K562 (cell line): ENCODE results near the gene DLGAP1. TPM values are rescaled to one million over a fixed set of nuclear protein-coding genes. Genes with fewer than 3 reads are reported as not detected.

Experiments used
- ATAC-seq: fragments of 200-7000 bp; cut with Tn5 transposase; 3 replicates; pipeline ENCODE4 v1.9.1; 2020; ENCODE audit warnings: moderate library complexity
- BruUV-seq: library from RNA; stranded (reverse); fragments of 400-500 nt; replicated peaks from 2 replicates; lab custom pipeline; 2021; lab: Mats Ljungman, UMichigan
- CTCF ChIA-PET: fragments of 300-600 bp; formaldehyde crosslinking; extraction: SDS; loops from one replicate; lab custom pipeline; 2021; ENCODE audit warnings: low intra/inter-chr PET ratio; lab: Yijun Ruan, JAX
- POLR2A ChIA-PET: fragments of 300-600, 350-650 bp; sonication (Branson Sonifier 250); formaldehyde crosslinking; extraction: SDS; loops from one replicate; lab custom pipeline; 2021; ENCODE audit warnings: antibody characterized with exemption, inconsistent platforms; lab: Yijun Ruan, JAX
- DNase-seq, 4 experiments: peaks; one replicate each; pipeline versions ENCODE4 v3.0.0 to v3.0.0-alpha.2; 2011 to 2018; ENCODE audit warnings: low spot score in 3 of 4, mixed read lengths in 3 of 4; ENCODE audit errors: extremely low read depth in 1 of 4
- FAIRE-seq: peaks from 2 replicates; lab custom pipeline; 2011; peaks lifted over from hg19 to GRCh38; lab: Jason Lieb, UNC
- H2AFZ ChIP-seq: 2 replicates; pipeline ENCODE4 v1.6.0; 2011; ENCODE audit warnings: low read depth, low read length, control low read depth, inconsistent platforms
- H3K27ac ChIP-seq: fragments of 200-600 bp; 3 replicates; pipeline ENCODE4 v1.8.0; 2011; ENCODE audit warnings: low read depth, mild to moderate bottlenecking, control low read depth, inconsistent platforms, low read length, moderate library complexity, mixed read lengths; ENCODE audit errors: extremely low read depth
- H3K27me3 ChIP-seq, 2 experiments: fragments of 300-600 bp in 1 of 2; 2 replicates in 1 of 2; 3 replicates in 1 of 2; pipeline versions ENCODE4 v1.6.0 to v1.8.0; 2011; ENCODE audit warnings: inconsistent platforms in 2 of 2, low read length in 2 of 2, mild to moderate bottlenecking in 1 of 2, mixed read lengths in 1 of 2, moderate library complexity in 1 of 2; ENCODE audit not compliant: control insufficient read depth in 2 of 2, insufficient read depth in 2 of 2
- H3K36me3 ChIP-seq: fragments of 300-600 bp; 3 replicates; pipeline ENCODE4 v1.8.0; 2011; ENCODE audit warnings: mild to moderate bottlenecking, low read length, inconsistent platforms; ENCODE audit not compliant: control insufficient read depth, insufficient read depth
- H3K4me1 ChIP-seq, 2 experiments: fragments of 200-600 bp in 1 of 2; replicated peaks in 1 of 2; 2 replicates in 1 of 2; 3 replicates in 1 of 2; pipeline versions ENCODE4 v1.5.1 to v1.8.0; 2011; ENCODE audit warnings: inconsistent platforms in 2 of 2, low read length in 2 of 2, mild to moderate bottlenecking in 1 of 2, mixed read lengths in 1 of 2, moderate library complexity in 1 of 2; ENCODE audit not compliant: control insufficient read depth in 2 of 2, insufficient read depth in 2 of 2
- H3K4me2 ChIP-seq: 2 replicates; pipeline ENCODE4 v1.6.1; 2011; ENCODE audit warnings: low read length, control low read depth, inconsistent platforms, mixed read lengths; ENCODE audit not compliant: insufficient read depth
- H3K4me3 ChIP-seq: fragments of 200-600 bp; sonication (generic), shearing (Covaris generic); 2 replicates; pipeline ENCODE4 v1.5.1; 2016; ENCODE audit warnings: control low read depth, inconsistent platforms
- H3K79me2 ChIP-seq: fragments of 200-600 bp; 3 replicates; pipeline ENCODE4 v1.8.0; 2011; ENCODE audit warnings: low read length, inconsistent platforms; ENCODE audit not compliant: control insufficient read depth, insufficient read depth
- H3K9ac ChIP-seq, 2 experiments: 2 replicates each; pipeline versions ENCODE4 v1.6.0 to v1.6.1; 2011; ENCODE audit warnings: low read depth in 2 of 2, low read length in 2 of 2, control low read depth in 1 of 2, inconsistent platforms in 1 of 2, mild to moderate bottlenecking in 1 of 2, mixed read lengths in 1 of 2; ENCODE audit not compliant: insufficient read depth in 1 of 2
- H3K9me1 ChIP-seq: one replicate; pipeline ENCODE4 v1.6.0; 2011; ENCODE audit warnings: inconsistent platforms, mild to moderate bottlenecking, low read length, moderate library complexity; ENCODE audit not compliant: control insufficient read depth, insufficient read depth
- H3K9me3 ChIP-seq: replicated peaks from 2 replicates; pipeline ENCODE4 v1.5.1; 2011; ENCODE audit warnings: low read depth, low read length, inconsistent platforms; ENCODE audit not compliant: control insufficient read depth, insufficient read depth
- H4K20me1 ChIP-seq: replicated peaks from 2 replicates; pipeline ENCODE4 v1.6.1; 2011; ENCODE audit warnings: low read length, inconsistent platforms, mixed read lengths; ENCODE audit not compliant: control insufficient read depth, insufficient read depth
- ETV1 ChIP-seq: fragments of 450-650 bp; conservative IDR thresholded peaks from 2 replicates; pipeline ENCODE4 v1.6.1; 2016; ENCODE audit warnings: missing genetic modification characterization, control low read depth, low read depth, missing compliant biosample characterization
- ETV5 ChIP-seq: sonication (generic); formaldehyde crosslinking; IDR thresholded peaks from 2 replicates; pipeline ENCODE4 v1.4.0; 2020; ENCODE audit warnings: low read depth, mild to moderate bottlenecking, missing genetic modification reagents
- GTF2E2 ChIP-seq: fragments of 200-800 bp; sonication (Bioruptor generic); IDR thresholded peaks from 2 replicates; pipeline ENCODE4 v1.6.1; 2016; ENCODE audit warnings: missing genetic modification characterization, missing compliant biosample characterization
- RB1 ChIP-seq: fragments of 450-650 bp; IDR thresholded peaks from 2 replicates; pipeline ENCODE4 v1.6.1; 2017; ENCODE audit warnings: low read depth, mild to moderate bottlenecking
- SMC3 ChIP-seq: conservative IDR thresholded peaks from 2 replicates; pipeline ENCODE4 v1.6.1; 2011; ENCODE audit warnings: low read depth, low read length, improper control_type of control experiment; ENCODE audit not compliant: insufficient read depth
- TSC22D4 ChIP-seq: fragments of 450-650 bp; IDR thresholded peaks from 2 replicates; pipeline ENCODE4 v1.6.1; 2016; ENCODE audit warnings: missing genetic modification characterization, missing biosample characterization, control low read depth
- ZNF140 ChIP-seq: fragments of 250-450 bp; sonication (Bioruptor Pico); IDR thresholded peaks from 2 replicates; pipeline ENCODE4 v1.8.0; 2021; ENCODE audit warnings: moderate library complexity, mild to moderate bottlenecking, inconsistent platforms
- ZNF3 ChIP-seq: fragments of 250-450 bp; sonication (Bioruptor Pico); IDR thresholded peaks from 2 replicates; pipeline ENCODE4 v1.5.0; 2021; ENCODE audit warnings: mild to moderate bottlenecking, moderate library complexity
- WGBS: fragments of 100-300 bp; shearing (Covaris generic); methylation state at CpG from one replicate; pipeline ENCODE4 v1.1.6; 2016; ENCODE audit warnings: low coverage, mixed read lengths; ENCODE audit not compliant: insufficient coverage; ENCODE audit errors: missing lambda C conversion rate; 5-methylcytosine and 5-hydroxymethylcytosine counted together
- in situ Hi-C: fragments of 300-500 bp; cut with MboI; formaldehyde crosslinking; loops from 4 replicates; pipeline ENCODE4 v1.15.0; 2018; ENCODE audit warnings: inconsistent platforms, mixed read lengths
- intact Hi-C: fragments of 100-400 bp; cut with micrococcal nuclease; formaldehyde crosslinking; loops from 2 replicates; pipeline ENCODE4 v1.14.2; 2022
- polyA plus RNA-seq, 8 experiments: library from polyadenylated mRNA; depleted of rRNA in 4 of 8; stranded (reverse) in 5 of 8; unstranded in 3 of 8; fragments of >200 nt; fragmentation: Nextera tagmentation in 2 of 8; fragmentation: Illumina TruSeq in 1 of 8; extraction: Ambion mirVana in 2 of 8; extraction: Trizol in 1 of 8; gene quantifications; 2 replicates each; pipeline versions ENCODE4 v1.2.1 to v1.2.3, GENCODE V29; 2011 to 2014; ENCODE audit warnings: inconsistent platforms in 1 of 8, missing spikeins in 1 of 8
- total RNA-seq, 7 experiments: library from RNA; depleted of rRNA in 6 of 7; stranded (reverse); fragments of >200 nt in 6 of 7; fragmentation: Illumina TruSeq in 2 of 7; extraction: Trizol in 2 of 7; gene quantifications; 2 replicates each; pipeline versions ENCODE4 v1.2.1 to v1.2.3, GENCODE V29; 2011 to 2021; ENCODE audit warnings: low replicate concordance in 1 of 7
- TF ChIP-seq, protein P1 (sequence below): fragments of 250-450 bp; sonication (Bioruptor Pico); IDR thresholded peaks from 2 replicates; pipeline ENCODE4 v1.8.0; 2021; ENCODE audit warnings: moderate library complexity, mild to moderate bottlenecking, inconsistent platforms
- TF ChIP-seq, protein P2 (sequence below): fragments of 450-650 bp; IDR thresholded peaks from 2 replicates; pipeline ENCODE4 v1.6.1; 2017; ENCODE audit warnings: mild to moderate bottlenecking, moderate library complexity
- TF ChIP-seq, protein P3 (sequence below): fragments of 450-650 bp; IDR thresholded peaks from 2 replicates; pipeline ENCODE4 v1.6.1; 2016; ENCODE audit warnings: missing biosample characterization, missing genetic modification characterization
- TF ChIP-seq, protein P4 (sequence below): fragments of 150-350 bp; IDR thresholded peaks from 2 replicates; pipeline ENCODE4 v1.6.1; 2014; ENCODE audit warnings: low read depth, mild to moderate bottlenecking, low read length, borderline replicate concordance
- TF ChIP-seq, protein P5 (sequence below): fragments of 450-650 bp; formaldehyde crosslinking; IDR thresholded peaks from 2 replicates; pipeline ENCODE4 v1.4.0; 2022; ENCODE audit warnings: missing genetic modification characterization

The DLGAP1 gene
- total and polyA plus RNA-seq, 9 of the 15 experiments (the other 6 are each of a cell fraction or from before 2014, with no cell fraction given): 0.04 to 0.22 (median 0.08) TPM

DNA sequence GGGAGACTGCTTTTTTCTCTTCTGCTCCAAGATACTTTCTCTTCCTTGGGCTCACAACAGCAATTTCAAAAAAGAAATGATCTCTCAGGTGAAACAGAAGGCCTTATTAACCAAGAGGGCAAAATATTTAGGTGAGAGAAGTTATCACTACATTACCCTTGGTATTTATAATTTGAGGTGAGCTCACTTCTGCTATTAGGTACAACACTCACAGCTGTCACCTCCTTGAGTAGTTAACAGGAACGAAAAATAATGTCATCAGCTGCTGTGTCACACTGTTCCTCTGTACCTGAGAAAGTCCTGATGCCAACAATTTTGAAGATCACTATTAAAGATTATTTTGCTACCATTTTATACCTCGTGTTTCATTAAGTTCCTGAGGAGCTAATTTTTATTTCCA is 205.0 kb downstream of the DLGAP1 start:
- no peaks in the 10 kb centered on the region for H3K9me1 ChIP-seq
- BruUV-seq: no TSS peak
- FAIRE-seq (no peak), ATAC-seq (no peak), DNase-seq (no peak)
- no peaks in the 10 kb centered on the region for H3K79me2 ChIP-seq
- 0% methylated on average over 2 of the region's 2 CpGs for WGBS
- no peaks in the 10 kb centered on the region for H3K36me3 ChIP-seq
- H3K27me3 ChIP-seq: no peaks in the 10 kb centered on the region
- H3K4me3 ChIP-seq: no peak overlapping the region
- POLR2A ChIA-PET: interaction anchor here (0.7 kb wide), 1 partner anchor 25 kb away, joined by 4 read pairs; no protein-coding TSS in a partner anchor
- no peak overlapping the region for H2AFZ ChIP-seq
- in situ Hi-C loops (no loop called here), intact Hi-C loops (no loop called here)
- H4K20me1 ChIP-seq: no peaks in the 10 kb centered on the region
- H3K4me2 ChIP-seq: no peak overlapping the region
- H3K9me3 ChIP-seq: no peaks in the 10 kb centered on the region
- no peak overlapping the region for H3K9ac ChIP-seq
- TF ChIP-seq, protein P1, sequence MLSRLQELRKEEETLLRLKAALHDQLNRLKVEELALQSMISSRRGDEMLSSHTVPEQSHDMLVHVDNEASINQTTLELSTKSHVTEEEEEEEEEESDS (CRISPR knock-in tag): no peak
- no peak for TF ChIP-seq ETV5 (CRISPR knock-in tag)
- TF ChIP-seq ZNF140 (CRISPR knock-in tag): no peak
- TF ChIP-seq GTF2E2 (tag): no peak
- TF ChIP-seq TSC22D4 (tag): no peak
- no peak for TF ChIP-seq ETV1 (tag)
- TF ChIP-seq, protein P2, sequence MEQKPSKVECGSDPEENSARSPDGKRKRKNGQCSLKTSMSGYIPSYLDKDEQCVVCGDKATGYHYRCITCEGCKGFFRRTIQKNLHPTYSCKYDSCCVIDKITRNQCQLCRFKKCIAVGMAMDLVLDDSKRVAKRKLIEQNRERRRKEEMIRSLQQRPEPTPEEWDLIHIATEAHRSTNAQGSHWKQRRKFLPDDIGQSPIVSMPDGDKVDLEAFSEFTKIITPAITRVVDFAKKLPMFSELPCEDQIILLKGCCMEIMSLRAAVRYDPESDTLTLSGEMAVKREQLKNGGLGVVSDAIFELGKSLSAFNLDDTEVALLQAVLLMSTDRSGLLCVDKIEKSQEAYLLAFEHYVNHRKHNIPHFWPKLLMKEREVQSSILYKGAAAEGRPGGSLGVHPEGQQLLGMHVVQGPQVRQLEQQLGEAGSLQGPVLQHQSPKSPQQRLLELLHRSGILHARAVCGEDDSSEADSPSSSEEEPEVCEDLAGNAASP: no peak
- TF ChIP-seq ZNF3: no peak
- TF ChIP-seq, protein P3, sequence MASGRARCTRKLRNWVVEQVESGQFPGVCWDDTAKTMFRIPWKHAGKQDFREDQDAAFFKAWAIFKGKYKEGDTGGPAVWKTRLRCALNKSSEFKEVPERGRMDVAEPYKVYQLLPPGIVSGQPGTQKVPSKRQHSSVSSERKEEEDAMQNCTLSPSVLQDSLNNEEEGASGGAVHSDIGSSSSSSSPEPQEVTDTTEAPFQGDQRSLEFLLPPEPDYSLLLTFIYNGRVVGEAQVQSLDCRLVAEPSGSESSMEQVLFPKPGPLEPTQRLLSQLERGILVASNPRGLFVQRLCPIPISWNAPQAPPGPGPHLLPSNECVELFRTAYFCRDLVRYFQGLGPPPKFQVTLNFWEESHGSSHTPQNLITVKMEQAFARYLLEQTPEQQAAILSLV: no peak
- TF ChIP-seq, protein P4, sequence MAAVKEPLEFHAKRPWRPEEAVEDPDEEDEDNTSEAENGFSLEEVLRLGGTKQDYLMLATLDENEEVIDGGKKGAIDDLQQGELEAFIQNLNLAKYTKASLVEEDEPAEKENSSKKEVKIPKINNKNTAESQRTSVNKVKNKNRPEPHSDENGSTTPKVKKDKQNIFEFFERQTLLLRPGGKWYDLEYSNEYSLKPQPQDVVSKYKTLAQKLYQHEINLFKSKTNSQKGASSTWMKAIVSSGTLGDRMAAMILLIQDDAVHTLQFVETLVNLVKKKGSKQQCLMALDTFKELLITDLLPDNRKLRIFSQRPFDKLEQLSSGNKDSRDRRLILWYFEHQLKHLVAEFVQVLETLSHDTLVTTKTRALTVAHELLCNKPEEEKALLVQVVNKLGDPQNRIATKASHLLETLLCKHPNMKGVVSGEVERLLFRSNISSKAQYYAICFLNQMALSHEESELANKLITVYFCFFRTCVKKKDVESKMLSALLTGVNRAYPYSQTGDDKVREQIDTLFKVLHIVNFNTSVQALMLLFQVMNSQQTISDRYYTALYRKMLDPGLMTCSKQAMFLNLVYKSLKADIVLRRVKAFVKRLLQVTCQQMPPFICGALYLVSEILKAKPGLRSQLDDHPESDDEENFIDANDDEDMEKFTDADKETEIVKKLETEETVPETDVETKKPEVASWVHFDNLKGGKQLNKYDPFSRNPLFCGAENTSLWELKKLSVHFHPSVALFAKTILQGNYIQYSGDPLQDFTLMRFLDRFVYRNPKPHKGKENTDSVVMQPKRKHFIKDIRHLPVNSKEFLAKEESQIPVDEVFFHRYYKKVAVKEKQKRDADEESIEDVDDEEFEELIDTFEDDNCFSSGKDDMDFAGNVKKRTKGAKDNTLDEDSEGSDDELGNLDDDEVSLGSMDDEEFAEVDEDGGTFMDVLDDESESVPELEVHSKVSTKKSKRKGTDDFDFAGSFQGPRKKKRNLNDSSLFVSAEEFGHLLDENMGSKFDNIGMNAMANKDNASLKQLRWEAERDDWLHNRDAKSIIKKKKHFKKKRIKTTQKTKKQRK: no peak
- TF ChIP-seq RB1: no peak
- no peak for TF ChIP-seq SMC3
- TF ChIP-seq, protein P5, sequence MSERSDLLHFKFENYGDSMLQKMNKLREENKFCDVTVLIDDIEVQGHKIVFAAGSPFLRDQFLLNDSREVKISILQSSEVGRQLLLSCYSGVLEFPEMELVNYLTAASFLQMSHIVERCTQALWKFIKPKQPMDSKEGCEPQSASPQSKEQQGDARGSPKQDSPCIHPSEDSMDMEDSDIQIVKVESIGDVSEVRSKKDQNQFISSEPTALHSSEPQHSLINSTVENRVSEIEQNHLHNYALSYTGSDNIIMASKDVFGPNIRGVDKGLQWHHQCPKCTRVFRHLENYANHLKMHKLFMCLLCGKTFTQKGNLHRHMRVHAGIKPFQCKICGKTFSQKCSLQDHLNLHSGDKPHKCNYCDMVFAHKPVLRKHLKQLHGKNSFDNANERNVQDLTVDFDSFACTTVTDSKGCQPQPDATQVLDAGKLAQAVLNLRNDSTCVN: no peak
- H3K27ac ChIP-seq: no peak overlapping the region
- CTCF ChIA-PET: no interaction called here
- no peaks in the 10 kb centered on the region for H3K4me1 ChIP-seq
